Ammon's horn (tissue), 1 donor: ENCODE results near the gene PFKL.

Source experiments
- DNase-seq: peaks from one replicate; pipeline ENCODE4 v3.0.0-alpha.2; 2016; ENCODE audit warnings: low spot score

PFKL gene

DNA sequence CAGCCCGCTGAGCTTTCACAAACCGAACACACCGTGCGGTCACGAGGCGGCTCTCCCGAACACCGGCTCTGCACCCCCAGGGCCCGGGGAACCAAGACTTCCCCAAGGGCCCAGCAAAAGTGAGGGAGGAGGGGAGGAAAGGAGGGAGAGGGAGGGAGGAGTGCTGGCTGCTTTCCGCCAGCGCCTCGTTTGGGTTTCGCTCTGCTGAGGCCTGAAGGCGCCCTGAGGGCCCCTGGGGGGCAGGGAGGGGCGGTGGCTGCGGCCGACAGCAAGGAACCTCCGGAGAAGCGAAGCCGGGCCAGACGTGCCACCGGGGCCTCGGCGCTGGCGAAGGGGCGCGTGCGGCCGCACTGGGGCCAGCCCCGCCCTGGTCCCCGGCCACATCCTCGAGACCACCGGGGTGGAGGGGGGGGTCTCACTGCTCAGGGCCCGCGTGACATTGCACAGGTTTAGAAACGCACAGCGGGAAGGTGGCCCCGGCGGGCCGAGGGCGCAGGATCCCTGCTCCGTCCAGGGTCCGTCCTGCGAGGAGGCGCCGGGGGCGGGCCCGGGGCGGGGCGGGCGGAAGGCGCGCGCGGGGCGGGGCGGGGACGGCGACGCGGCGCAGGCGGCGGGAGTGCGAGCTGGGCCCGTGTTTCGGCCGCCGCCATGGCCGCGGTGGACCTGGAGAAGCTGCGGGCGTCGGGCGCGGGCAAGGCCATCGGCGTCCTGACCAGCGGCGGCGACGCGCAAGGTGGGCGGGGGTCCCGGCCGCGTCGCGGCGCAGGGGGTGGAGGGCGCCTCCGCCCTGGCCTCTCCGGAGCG lies at the start of gene PFKL:
PFKL (plus strand) TSS at position 596 of the 804 bp plus-strand sequence; CDS start at position 649, 53 bp downstream.
- peak; percentile 55 for DNase-seq

DNA sequence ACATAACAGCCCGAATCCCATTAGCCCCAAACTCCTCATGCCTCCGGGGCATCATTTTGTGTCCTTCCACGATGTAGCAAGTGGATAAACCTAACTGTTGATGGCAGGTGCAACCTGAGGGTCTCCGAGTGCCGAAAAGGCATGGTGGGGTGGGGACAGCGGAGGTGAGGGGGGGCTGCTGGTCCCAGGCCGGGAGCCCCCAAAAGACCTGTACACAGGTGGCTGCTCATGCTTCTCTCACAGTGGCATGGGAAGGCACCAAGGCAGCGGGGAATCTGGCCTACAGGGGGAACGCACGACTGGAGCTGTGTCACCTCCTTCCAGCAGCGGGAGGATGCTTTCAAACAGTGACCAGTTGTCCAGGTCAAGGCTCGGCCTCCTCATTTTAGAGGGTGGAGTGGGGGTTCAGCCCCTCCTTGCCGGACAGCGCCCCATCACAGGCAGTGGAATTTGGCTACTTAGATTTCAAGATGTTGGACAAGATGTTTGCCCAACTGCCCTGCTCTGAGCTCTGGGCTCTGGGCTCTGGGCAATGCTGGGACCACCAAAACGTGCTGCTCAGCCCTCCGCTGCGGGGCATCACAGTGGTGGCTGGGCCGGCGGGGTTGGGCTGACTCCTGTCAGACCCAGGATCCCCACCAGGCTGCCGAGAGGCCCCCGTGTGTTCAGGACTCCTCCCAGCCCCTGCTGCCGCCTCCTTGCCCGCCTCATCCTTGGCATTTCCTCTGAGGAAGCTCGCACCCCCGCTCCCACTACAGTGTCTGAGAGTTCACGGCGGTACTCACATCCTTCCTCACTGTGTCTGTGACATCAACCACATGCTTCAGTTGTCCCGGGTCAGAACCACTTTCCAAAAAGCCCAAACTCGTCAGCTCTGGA lies 45.8 kb upstream of the PFKL start:
- DNase-seq: no peak

DNA sequence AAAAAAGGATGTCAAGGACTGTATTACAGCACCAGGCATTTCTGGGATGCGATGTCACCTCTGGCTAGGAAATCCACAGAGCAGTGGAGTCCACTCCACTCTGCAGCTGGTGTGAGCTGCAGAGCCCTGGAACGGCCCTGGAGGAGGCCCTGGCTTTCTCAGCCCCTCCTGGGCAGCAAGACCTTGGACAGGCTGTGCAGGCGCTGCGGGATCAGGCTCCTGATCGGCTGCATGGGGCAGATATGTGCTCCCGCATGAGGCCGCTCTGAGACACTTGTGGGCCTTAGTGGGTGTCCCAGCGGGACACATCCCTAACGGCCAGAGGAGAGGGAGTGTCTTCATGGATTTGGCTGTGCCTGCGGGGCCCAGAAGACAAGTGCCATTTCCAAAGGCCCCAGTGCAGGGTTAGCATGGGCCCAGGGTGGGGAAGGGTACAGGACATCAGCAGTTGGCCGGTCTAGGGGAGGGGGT lies 44.3 kb upstream of the PFKL start:
- no peak for DNase-seq

DNA sequence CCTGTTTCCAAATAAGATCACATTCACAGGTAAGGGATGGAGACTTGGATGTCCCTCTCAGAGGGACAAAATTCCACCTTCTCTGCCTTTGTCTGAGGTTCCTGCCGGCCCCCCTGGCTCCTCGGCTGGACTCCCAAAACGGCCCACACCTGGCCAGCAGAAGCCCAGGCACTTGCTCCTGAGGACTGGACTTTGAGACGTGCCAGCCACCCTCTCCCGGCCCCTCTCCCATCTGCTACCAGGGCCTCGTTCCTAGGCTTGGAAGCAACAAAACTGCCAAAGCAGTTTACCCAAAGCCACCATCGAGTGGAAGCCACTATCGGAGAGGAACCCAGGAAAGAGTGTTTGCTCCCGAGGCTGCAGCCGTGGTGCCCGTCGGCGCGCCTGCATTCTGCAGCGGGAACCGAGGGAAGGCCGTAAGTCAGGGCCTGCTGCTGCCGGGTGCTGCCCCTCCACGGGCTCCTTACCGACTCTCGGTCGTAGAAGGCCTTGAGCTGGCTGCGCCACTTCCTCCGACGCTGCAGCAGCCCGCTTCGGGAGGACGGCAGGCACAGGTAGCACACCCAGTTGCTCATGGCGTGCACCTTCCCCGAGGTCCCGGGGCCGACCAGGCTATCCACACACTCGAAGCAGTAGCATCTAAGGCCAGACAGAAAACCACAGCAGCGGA lies 41.7 kb upstream of the PFKL start:
- no peak for DNase-seq

DNA sequence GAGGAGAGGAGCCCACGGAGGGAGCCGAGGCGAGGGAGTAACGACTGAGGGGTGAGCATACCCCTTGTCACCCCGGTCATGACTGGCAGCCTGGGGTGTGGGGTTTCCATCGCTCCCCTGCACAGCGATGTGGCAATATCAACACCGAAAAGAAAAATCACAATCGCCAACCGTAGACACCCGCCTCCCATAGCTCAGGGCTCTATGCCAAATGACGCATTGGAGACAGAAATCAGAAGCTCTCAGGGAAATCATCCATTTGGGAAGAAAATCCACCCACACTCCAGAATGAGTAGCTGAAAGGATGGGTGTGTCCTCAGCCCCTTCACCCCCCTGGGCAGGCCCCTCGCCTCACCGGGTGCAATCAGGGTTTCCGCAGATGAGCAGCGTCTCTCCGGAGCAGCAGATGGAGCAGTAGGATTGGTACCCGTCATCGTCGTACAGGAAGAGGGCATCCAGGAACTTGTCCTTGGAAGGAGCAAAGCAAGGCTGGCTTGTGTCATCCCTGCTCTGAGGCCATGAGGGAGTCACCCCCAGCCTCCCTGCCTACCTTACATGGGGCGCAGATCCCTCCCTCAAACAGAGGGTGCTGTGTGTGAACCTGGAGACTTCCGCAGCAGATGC lies 40.7 kb upstream of the PFKL start:
- DNase-seq: no peak

DNA sequence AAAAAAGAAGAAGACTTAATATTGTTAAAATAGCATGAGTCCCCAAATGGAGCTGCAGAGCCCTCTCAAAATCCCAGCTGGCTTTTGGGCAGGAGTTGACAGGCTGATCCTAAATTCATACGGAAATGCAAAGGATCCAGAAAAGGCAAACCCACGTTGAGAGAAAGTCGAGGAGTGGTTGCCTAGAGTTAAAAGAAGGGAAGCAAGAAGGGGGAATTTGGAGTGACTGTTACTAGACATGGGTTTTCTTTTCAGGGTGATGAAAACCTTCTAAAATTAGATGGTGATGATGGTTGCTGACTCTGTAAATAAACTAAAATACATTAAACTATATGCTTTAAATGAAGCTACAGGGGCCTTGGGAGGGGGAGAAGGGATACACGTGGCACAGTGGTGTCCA lies 39.8 kb upstream of the PFKL start:
- no peak for DNase-seq

DNA sequence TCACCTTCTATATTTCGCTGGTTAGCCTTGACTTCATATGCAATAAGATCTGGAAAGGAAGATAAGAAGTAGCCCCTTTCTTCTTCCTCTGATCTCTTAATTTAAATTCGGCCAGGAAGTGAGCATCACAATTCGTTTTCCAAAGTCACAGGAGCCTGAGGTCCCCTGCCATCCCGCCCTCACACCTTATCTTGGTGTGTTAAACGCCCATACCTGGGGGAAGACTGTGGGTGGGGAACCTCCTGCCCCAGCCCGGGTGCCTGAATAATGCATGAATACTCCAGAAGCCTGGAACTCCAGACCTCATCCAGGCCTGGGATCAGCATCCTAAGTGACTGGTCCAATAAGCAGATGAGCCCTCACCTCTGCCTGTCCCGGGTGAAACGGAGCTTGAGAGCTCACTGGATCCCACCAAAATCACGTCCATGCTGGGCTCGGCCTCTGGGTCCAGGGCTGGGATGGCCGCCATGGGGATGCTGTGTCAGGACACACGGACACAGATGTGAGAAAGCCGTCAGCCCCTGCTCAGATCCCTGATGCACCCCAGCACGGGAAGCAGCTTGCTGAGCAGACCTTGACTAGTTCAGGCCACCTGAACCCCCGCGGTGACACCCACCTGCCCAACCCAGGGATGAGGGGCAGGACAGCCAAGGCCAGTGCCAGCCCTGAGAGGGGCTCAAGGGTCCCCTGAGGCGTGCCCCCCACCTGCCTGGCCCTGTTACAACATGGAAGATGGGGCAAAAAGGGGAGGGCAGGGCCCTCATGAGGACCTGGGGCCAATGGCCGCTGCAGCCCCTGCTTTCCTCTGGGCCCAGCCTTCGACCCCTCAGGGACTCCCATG lies 38.8 kb upstream of the PFKL start:
- DNase-seq: no peak

DNA sequence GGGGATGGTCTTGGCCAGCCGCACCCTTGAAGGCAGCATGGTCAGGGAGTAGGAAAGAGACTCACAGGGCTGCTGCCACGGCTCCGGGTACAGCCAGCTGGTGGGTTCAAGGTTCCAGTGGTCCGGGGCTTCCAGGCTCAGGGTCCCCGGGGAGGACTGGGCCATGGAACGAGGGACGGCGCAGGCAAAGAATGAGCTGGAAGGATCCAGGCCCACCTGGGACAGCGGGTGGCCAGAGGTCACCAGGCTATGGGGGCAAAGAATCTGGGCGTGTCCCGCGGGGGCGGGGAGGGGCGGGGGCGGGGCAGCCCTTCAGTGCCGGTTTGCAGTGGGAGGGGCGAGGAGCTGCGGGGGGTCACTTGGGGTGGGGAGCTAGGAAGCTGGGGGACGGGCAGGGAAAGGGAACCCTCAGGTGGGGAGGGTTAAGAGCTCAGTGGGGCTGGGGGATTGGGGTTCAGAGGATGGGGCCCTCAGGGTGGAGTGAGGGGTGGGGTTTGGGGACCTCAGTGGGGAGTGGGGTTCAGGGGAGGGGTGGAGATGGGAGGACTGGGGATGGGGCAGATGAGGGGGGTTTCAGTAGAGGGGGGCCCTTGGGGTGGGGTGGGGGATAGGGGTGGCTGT lies 38.1 kb upstream of the PFKL start, which contains the start of gene DNMT3L:
DNMT3L (minus strand) TSS at position 223 of the 621 bp plus-strand sequence. CDS start 638 bp downstream, outside the sequence.
- no peak for DNase-seq

DNA sequence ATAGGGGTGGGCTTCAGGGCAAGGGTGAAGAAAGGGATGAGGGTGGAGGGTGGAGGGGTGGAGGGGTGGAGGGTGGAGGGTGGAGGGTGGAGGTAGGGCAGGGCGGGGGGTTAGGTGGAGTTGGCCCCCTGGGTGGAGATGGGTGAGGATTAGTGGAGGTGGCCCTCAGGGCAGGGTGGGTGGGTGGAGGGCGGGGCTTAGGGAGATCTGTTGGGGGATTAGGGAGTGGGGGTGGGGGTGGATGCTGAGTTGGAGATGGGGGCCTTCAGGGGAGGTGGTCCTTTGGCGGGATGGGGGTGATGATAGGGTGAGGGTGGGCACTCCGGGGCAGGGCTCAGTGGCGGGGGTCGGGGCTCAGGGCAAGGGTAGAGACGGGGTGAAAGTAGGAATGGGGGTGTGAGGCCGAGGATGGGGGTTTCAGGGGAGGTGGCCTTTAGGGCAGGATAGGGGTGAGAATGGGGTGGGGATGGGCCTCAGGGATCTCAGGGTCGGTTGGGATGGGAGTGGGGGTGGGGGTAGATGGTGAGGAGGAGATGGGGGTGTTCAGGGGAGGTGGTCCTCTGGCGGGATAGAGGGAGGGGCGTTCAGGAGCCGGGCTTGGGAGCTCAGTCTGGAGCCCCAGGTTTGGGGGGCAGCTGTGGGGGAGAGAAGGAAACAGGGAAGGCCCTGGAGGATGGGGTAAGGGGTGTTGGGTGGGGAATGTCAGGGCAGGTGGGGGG lies 37.4 kb upstream of the PFKL start:
- no peak for DNase-seq

DNA sequence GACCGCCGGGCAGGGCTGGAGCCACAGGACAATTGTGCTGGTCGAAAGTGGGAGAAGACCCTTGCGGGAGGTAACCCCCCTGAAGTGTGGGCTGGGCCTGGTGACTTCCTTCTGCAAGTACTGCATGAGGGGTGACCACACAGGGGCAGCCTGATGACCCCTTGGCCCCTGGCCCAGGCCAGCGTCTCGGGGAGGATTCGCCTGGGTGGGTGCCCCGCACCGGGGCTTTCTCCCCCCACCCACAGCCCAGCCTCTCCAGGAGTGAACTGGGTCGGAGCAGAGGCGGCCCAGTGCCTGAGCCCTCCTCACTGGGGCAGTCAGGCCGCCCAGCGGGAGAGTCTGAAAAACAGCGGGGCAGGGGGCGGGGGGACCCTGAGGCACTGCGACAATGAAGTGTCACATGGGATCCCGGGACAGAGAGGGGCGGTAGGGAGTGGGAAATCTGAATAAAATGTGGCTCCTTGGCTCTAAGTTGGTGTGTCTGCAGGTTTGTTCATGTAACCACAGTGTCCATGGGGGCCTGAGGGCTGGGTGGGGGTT lies 36.6 kb upstream of the PFKL start:
- no peak for DNase-seq

DNA sequence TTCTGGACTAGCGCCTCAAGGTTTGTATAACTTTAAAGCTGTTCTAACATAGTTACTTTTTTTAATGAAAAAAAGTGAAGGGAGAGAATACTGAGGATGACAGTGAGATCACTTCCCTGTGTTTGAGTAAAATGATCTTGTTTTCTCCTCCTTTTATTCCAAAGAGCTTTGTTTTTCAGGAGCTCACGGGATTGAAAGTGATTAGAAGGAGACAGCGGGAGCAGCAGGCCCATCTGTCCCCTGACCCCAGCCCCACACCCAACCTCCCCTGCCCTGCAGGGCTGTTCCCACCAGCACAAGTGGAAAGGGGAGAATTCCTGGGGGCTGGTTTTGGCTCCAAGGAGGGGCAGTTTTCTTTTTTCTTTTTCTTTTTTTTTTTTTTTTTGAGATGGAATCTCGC lies 36.1 kb upstream of the PFKL start:
- DNase-seq: no peak

DNA sequence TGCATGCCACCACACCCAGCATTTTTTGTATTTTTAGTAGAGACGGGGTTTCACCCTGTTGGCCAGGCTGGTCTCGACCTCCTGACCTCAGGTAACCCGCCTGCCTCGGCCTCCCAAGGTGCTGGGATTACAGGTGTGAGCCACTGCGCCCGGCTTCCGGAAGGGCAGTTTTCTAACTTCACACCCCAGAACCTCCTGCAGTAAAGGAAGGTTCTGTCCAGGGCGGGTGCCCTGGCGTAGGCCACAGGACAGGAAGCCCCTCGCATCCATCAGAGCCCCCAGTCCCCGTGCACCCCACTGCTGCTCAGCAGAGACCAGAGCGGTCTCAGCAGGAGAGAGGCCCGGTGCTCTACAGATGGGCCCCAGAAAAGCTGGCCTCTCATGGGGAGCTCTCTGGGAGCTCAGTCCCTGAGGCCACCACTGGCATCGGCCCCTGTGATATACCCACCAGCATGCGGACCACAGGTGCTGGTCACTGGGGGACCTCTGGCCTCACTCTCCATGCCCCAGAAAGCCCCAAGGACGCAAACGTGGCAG lies 34.1 kb upstream of the PFKL start:
- DNase-seq: no peak

DNA sequence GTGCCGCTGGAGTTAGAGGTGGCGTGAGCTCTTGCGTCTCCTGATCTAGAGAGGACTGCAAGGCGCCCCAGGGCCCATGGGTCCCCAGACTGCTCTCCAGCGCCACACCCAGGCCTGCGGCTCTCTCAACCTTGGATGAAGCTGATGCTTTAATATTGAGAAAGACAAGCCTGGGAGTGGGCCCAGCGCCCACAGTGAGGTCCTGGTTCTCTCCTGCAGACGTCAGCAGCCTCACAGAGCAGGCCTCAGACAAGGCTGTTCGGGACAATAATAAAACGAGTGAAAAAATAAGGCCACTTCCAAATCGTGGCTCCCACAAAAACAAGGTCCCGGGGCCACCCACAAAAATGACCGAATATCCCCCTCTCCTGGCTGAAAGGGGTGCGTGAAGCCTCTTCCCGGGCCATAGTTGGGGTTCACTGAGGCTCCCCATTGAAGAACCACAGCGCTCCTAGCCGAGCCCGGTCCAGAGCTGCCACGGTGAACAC lies 32.2 kb upstream of the PFKL start:
- no peak for DNase-seq

DNA sequence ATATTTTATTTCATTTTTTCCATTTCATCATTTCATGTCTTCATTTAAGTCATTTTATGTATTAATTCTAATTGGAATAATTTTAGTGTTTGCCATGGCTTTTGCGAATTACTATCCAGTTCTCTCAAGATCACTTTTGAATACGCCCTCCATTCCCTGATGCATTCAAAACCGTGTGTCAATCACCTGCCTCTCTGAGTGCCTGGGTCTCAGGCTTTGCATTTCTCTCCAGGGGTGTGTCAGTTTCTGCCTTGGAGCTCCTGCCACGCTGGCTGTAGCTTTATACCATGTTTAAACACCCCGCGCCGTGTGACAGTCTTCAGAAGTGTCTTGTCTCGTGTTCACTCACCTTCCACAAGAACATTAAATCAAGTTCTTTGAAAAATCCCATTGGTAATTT lies 30.8 kb upstream of the PFKL start:
- no peak for DNase-seq

DNA sequence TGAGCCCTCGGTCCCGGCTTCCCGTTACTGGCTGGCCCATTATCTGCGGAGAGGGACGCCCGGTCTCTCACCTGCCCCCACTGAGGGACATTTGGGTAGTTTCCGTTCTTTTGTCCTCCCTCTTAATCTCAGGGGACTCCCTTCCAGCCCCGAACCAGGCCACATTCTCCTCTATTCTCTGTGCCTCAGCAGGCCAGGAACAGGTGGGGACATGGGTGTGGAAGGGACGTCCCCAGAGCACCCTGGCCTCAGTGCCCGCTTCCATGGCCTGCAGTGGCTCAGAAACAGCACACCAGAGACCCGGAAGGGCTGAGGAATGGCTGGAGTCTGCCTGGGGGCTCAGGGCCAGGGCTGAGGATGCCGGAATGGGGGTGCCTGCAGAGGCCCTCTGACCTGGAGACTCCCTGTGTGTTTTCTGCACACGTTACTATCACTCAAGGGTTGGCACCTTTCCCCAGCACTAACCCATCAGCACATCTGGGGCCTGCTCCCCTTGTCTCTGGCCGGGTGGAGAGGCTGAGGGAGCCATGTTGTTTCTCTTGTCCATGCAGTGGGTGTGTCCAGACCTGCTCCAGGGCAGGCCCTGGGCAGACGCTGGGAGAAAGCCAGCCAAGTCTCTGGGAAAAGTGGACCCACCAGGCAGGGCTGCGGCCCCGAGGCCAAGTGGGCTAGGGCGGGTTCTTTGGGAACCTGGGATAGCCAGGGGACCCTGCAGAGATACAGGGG lies 28.1 kb upstream of the PFKL start:
- no peak for DNase-seq

DNA sequence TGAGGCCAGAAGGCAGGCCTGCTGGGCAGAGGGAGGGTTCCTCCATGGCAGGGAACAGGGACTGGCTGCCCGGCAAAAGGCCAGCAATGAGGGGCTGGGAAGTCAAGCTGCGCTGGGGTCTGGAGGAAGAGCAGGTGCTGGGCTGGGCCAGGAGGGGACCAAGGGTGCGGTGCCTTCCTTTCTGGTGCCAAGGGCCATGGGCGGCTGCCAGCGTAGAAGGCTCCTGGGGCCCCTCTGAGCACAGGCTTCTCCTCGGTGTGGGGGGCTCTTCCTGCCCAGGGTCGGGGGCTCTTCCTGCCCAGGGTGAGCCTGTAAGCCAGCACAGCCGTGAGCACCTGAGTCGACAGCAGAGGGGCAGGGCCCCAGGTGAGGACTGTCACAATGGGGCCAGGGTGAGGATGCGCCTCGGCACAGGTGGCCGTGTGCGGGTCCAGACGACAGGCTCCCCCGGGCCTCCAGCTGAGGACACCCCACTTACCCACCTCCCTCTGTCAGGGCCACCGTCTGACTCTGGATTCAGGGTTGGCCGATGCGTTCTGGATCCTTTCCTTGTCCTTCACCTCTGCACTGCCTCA lies 27.5 kb upstream of the PFKL start:
- DNase-seq: no peak

DNA sequence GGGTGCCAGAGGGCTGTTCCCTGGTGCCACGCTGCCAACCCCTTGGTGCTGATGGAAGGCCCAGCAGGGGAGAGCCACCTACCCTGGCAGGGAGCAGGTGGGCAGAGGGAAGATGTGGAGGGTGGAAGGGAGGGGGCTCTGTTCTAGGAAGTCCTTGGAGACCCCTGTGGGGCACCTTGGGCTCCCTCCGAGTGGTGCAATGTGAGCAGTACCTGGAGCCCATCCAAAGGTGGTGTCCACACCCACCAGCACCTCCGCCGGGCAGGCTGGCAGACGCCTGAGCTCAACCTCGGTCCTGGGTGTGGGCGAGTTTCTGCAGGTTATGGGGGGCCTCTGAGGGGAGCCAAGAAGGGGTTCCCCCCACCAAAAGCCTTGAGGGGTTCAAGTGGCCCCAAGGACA lies 26.8 kb upstream of the PFKL start:
- DNase-seq: no peak

DNA sequence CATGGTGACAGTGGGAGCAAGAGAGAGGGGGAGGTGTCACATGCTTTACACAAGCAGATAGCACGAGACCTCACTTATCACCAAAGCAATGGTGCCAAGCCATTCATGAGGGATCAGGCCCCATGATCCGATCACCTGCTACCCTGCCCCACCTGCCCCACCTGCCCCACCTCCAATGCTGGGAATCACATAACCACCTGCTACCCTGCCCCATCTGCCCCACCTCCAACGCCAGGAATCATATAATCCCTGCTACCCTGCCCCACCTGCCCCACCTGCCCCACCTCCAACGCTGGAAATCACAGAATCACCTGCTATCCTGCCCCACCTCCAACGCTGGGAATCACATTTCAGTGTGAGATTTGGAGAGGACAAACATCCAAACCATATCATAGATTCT lies 24.8 kb upstream of the PFKL start:
- no peak for DNase-seq
